AG04449 (cell line): ENCODE data around the gene NCOA4.
"Not testable (repeated sequence)": the region's sequence is repeated elsewhere in the genome, so short reads cannot be mapped to it uniquely, and the experiment has no call there.

Source experiments
- CTCF ChIA-PET: fragments of 350-600 bp; formaldehyde crosslinking; extraction: SDS; loops from one replicate; lab custom pipeline; 2021; ENCODE audit warnings: antibody characterized with exemption; lab: Yijun Ruan, JAX
- POLR2A ChIA-PET: fragments of 400-600, 350-600 bp; formaldehyde crosslinking; extraction: SDS; loops from one replicate; lab custom pipeline; 2020; ENCODE audit warnings: antibody characterized with exemption, inconsistent platforms; lab: Yijun Ruan, JAX
- DNase-seq: peaks from one replicate; pipeline ENCODE4 v3.0.0-alpha.2; 2010; ENCODE audit warnings: low read depth, low spot score
- H3K4me3 ChIP-seq: 2 replicates; pipeline ENCODE4 v1.5.1; 2011; ENCODE audit warnings: low read depth, mild to moderate bottlenecking, control low read depth, low read length
- TF ChIP-seq, protein P1 (sequence below): IDR thresholded peaks from one replicate; pipeline ENCODE4 v1.5.1; 2011; ENCODE audit warnings: mild to moderate bottlenecking, moderate library complexity, low read length, control low read depth, inconsistent platforms; ENCODE audit not compliant: insufficient read depth; ENCODE audit errors: missing control alignments

The NCOA4 gene

GRCh38 chr10:46006219-46006618 is 24.2 kb downstream of the NCOA4 start:
- DNase-seq: no peak
- ChIA-PET CTCF (interaction anchor here (0.6 to 6.5 kb wide), 5 partner anchors 9 to 22 kb away, joined by 3 to 37 read pairs (median 6); no protein-coding TSS in a partner anchor), POLR2A (no interaction called here)

GRCh38 chr10:46005383-46005782 is 25.0 kb downstream of the NCOA4 start:
- CTCF ChIA-PET: interaction anchor here (1.0 to 6.5 kb wide), 4 partner anchors 8 to 23 kb away, joined by 3 to 37 read pairs (median 5); no protein-coding TSS in a partner anchor
- H3K4me3 ChIP-seq: no peak overlapping the region
- TF ChIP-seq, protein P1, sequence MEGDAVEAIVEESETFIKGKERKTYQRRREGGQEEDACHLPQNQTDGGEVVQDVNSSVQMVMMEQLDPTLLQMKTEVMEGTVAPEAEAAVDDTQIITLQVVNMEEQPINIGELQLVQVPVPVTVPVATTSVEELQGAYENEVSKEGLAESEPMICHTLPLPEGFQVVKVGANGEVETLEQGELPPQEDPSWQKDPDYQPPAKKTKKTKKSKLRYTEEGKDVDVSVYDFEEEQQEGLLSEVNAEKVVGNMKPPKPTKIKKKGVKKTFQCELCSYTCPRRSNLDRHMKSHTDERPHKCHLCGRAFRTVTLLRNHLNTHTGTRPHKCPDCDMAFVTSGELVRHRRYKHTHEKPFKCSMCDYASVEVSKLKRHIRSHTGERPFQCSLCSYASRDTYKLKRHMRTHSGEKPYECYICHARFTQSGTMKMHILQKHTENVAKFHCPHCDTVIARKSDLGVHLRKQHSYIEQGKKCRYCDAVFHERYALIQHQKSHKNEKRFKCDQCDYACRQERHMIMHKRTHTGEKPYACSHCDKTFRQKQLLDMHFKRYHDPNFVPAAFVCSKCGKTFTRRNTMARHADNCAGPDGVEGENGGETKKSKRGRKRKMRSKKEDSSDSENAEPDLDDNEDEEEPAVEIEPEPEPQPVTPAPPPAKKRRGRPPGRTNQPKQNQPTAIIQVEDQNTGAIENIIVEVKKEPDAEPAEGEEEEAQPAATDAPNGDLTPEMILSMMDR: no peak
- no peak for DNase-seq
- POLR2A ChIA-PET: no interaction called here

More at GRCh38 chr10:46006219-46006618, 24.2 kb downstream of the NCOA4 start:
- no peak overlapping the region for H3K4me3 ChIP-seq
- TF ChIP-seq, protein P1: no peak

GRCh38 chr10:46004963-46005362 is 25.5 kb downstream of the NCOA4 start:
- ChIA-PET CTCF (interaction anchor here (1.0 to 6.5 kb wide), 2 partner anchors 9 to 23 kb away, joined by 3 to 37 read pairs; no protein-coding TSS in a partner anchor), POLR2A (no interaction called here)
- no peak for DNase-seq
- TF ChIP-seq, protein P1: no peak
- H3K4me3 ChIP-seq: no peak overlapping the region

DNA sequence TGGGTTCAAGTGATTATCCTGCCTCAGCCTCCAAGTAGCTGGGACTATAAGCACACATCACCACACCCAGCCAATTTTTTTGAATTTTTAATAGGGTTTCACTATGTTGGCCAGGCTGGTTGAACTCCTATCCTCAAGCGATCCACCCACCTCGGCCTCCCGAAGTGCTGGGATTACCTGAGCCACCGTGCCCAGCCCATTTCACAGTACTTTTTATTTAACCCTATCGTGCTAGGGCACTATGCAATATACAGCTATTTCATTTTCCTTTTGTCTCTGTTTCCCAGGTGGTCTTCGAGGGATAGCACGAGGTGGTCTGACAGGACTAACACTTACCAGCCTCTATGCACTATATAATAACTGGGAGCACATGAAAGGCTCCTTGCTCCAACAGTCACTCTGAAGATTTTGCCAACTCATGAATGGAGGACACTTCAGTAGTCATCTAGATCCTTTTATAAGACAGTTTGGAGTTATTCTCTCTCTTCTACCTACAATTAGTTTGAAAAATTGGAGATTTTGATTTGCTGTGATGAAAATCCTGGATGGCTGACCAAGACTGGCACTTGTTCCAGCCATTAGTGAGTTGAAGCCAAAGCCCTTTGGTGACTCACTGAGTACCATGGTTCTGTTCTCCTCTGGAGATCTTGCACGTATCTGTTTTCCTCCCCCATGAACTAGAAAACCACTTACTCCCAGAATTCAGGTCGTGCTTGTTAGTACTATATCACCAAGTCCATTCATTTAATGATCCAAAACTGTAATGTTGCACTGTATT is 27.3 kb downstream of the NCOA4 start:
- TF ChIP-seq, protein P1: no peak
- DNase-seq: no peak
- no peak overlapping the region for H3K4me3 ChIP-seq
- ChIA-PET POLR2A (no interaction called here), CTCF (interaction anchor here (6.5 kb wide), 1 partner anchor 25 kb away, joined by 37 read pairs; no protein-coding TSS in a partner anchor)

GRCh38 chr10:46002189-46002687 is 28.2 kb downstream of the NCOA4 start:
- CTCF ChIA-PET, POLR2A ChIA-PET, H3K4me3 ChIP-seq: not testable (repeated sequence)

GRCh38 chr10:46001187-46001756 is 29.2 kb downstream of the NCOA4 start:
- ChIA-PET POLR2A (no interaction called here), CTCF (interaction anchor here (0.8 kb wide), 1 partner anchor 27 kb away, joined by 3 read pairs; no protein-coding TSS in a partner anchor)
- no peak overlapping the region for H3K4me3 ChIP-seq
- TF ChIP-seq, protein P1: no peak
- DNase-seq: no peak

More at GRCh38 chr10:46002189-46002687, 28.2 kb downstream of the NCOA4 start:
- DNase-seq: not testable (repeated sequence)
